Measurements from ENCODE around the gene CMSS1. TPM values are rescaled to one million over a fixed set of nuclear protein-coding genes. Genes with fewer than 3 reads are reported as not detected.

The CMSS1 gene
- total RNA-seq, 4 donors from 2014 or later = 11.2 to 16.3 (median 14.1) TPM

DNA sequence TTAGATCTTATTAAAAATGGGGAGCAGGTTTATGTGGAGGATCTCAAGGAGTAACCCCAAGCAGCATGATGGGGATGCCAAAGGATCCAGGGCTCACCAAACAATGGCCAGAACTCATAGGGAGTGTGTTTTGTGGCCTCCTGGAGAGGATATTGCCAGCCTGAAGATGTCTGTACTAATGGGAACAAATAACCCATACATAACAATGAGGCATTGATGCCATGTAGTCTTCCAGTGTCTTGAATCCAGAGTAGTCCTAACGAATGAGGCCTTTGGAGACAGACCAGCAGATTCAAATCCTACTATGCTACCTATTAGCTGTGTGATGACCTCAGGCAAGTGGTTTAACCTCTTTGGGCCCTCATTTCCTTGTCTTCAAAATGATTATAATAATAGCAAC is 45.0 kb upstream of the CMSS1 start:
- TF ChIP-seq, protein P1, sequence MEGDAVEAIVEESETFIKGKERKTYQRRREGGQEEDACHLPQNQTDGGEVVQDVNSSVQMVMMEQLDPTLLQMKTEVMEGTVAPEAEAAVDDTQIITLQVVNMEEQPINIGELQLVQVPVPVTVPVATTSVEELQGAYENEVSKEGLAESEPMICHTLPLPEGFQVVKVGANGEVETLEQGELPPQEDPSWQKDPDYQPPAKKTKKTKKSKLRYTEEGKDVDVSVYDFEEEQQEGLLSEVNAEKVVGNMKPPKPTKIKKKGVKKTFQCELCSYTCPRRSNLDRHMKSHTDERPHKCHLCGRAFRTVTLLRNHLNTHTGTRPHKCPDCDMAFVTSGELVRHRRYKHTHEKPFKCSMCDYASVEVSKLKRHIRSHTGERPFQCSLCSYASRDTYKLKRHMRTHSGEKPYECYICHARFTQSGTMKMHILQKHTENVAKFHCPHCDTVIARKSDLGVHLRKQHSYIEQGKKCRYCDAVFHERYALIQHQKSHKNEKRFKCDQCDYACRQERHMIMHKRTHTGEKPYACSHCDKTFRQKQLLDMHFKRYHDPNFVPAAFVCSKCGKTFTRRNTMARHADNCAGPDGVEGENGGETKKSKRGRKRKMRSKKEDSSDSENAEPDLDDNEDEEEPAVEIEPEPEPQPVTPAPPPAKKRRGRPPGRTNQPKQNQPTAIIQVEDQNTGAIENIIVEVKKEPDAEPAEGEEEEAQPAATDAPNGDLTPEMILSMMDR (IDR thresholded peaks at IDR 0.05) = no peak
- TF ChIP-seq POLR2A (IDR thresholded peaks at IDR 0.05; ENCODE audit: low read depth) (no peak), EP300 (IDR thresholded peaks at IDR 0.05) (no peak), POLR2AphosphoS5 (IDR thresholded peaks at IDR 0.05) (no peak)
- no peaks in the 10 kb centered on the region for H3K9me3 ChIP-seq
- H3K4me1 ChIP-seq = no peaks in the 10 kb centered on the region
- no peaks in the 10 kb centered on the region for H3K27me3 ChIP-seq
- intact Hi-C loops (cut with DNase I) = no loop called here
- 68% methylated on average over 1 of the region's 1 CpG for WGBS
- DNase-seq (ENCODE audit: extremely low spot score) = no peak
- no peak overlapping the region for H3K27ac ChIP-seq (replicated peaks in 1 of 4)
- no peaks in the 10 kb centered on the region for H3K36me3 ChIP-seq
- H3K4me3 ChIP-seq = no peak overlapping the region

DNA sequence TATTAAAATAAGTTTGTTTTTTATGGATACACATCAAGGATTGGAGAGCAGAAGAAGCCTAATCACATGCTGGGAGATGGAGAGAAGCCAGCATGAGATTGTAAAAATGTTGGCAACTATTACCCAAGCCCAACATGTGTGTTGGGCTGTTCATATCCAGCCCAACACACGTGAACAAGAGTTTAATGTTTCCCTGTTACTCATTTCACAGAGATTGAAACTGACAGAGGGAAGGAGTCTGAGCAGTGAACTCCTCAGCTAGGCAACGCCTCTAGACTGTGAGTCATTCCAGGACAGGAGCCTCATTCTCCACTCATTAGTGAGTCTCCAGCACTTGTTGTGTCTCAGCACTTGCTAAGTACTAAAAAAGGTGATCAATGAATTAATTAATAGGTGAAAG is 43.2 kb upstream of the CMSS1 start:
- Histone ChIP-seq H3K4me1 (no peaks in the 10 kb centered on the region), H3K36me3 (no peaks in the 10 kb centered on the region), H3K9me3 (no peaks in the 10 kb centered on the region), H3K27me3 (no peaks in the 10 kb centered on the region), H3K27ac (replicated peaks in 1 of 4) (no peak overlapping the region), H3K4me3 (no peak overlapping the region)
- 39% methylated on average over 2 of the region's 2 CpGs for WGBS
- DNase-seq (ENCODE audit: extremely low spot score) = no peak
- intact Hi-C loops (cut with DNase I) = no loop called here
- TF ChIP-seq POLR2AphosphoS5 (IDR thresholded peaks at IDR 0.05) (no peak), POLR2A (IDR thresholded peaks at IDR 0.05; ENCODE audit: low read depth) (no peak), EP300 (IDR thresholded peaks at IDR 0.05) (no peak)
- TF ChIP-seq, protein P1 (IDR thresholded peaks at IDR 0.05) = no peak

- no peak overlapping the region for H3K27ac ChIP-seq (replicated peaks in 1 of 4)
- H3K4me3 ChIP-seq = no peak overlapping the region
Observed at GRCh38 chr3:99776516-99777209, 41.0 kb upstream of the CMSS1 start.

DNA sequence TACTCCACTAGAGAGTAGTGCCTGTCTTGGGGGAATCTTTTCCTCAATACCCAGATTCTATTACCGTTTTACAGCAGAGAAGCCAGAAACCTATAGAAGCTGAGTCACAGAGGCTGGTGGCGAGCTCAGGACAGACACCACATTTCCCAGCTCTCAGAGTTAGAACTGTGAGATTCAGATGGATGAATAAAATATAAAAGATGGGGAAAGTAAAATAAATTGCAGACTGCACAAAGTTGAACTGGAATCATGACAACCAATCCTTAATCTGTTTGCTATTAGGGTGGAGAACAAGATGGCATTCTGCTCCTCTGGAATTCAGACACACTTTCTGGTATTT is 40.5 kb upstream of the CMSS1 start:
- H3K27ac ChIP-seq (replicated peaks in 1 of 4) = no peak overlapping the region
- TF ChIP-seq EP300 (IDR thresholded peaks at IDR 0.05) = no peak
- TF ChIP-seq POLR2AphosphoS5 (IDR thresholded peaks at IDR 0.05) = no peak
- TF ChIP-seq, protein P1 (IDR thresholded peaks at IDR 0.05) = no peak
- TF ChIP-seq POLR2A (IDR thresholded peaks at IDR 0.05; ENCODE audit: low read depth) = no peak
- intact Hi-C loops (cut with DNase I) = no loop called here
- H3K4me1 ChIP-seq = no peaks in the 10 kb centered on the region
- no peaks in the 10 kb centered on the region for H3K36me3 ChIP-seq
- 82% methylated on average over 2 of the region's 2 CpGs for WGBS
- H3K27me3 ChIP-seq = no peaks in the 10 kb centered on the region
- H3K4me3 ChIP-seq = no peak overlapping the region
- DNase-seq (ENCODE audit: extremely low spot score) = no peak
- no peaks in the 10 kb centered on the region for H3K9me3 ChIP-seq

More at GRCh38 chr3:99776516-99777209, 41.0 kb upstream of the CMSS1 start:
- Histone ChIP-seq H3K4me1 (no peaks in the 10 kb centered on the region), H3K36me3 (no peaks in the 10 kb centered on the region), H3K27me3 (no peaks in the 10 kb centered on the region), H3K9me3 (no peaks in the 10 kb centered on the region)
- intact Hi-C loops (cut with DNase I) = no loop called here
- TF ChIP-seq POLR2A (IDR thresholded peaks at IDR 0.05; ENCODE audit: low read depth) (no peak), POLR2AphosphoS5 (IDR thresholded peaks at IDR 0.05) (no peak)
- TF ChIP-seq, protein P1 (IDR thresholded peaks at IDR 0.05) = no peak
- no peak for DNase-seq (ENCODE audit: extremely low spot score)
- WGBS = 77% methylated on average over 5 of the region's 5 CpGs

- TF ChIP-seq, protein P1 (IDR thresholded peaks at IDR 0.05) = no peak
- no peak for TF ChIP-seq POLR2AphosphoS5 (IDR thresholded peaks at IDR 0.05)
- no peak for TF ChIP-seq POLR2A (IDR thresholded peaks at IDR 0.05; ENCODE audit: low read depth)
- no peak for TF ChIP-seq EP300 (IDR thresholded peaks at IDR 0.05)
- Histone ChIP-seq H3K27ac (replicated peaks in 1 of 4) (no peak overlapping the region), H3K27me3 (no peaks in the 10 kb centered on the region), H3K4me3 (no peak overlapping the region), H3K4me1 (no peaks in the 10 kb centered on the region), H3K36me3 (no peaks in the 10 kb centered on the region), H3K9me3 (no peaks in the 10 kb centered on the region)
- 65% methylated on average over 2 of the region's 2 CpGs for WGBS
- intact Hi-C loops (cut with DNase I) = no loop called here
- DNase-seq (ENCODE audit: extremely low spot score) = no peak
Observed at GRCh38 chr3:99777708-99778107, 40.0 kb upstream of the CMSS1 start.

All from esophagus muscularis mucosa (tissue), 4 donors.